HepG2 (cell line): ENCODE measurements around the gene NFKBIL1. TPM values are rescaled to one million over a fixed set of nuclear protein-coding genes. Genes with fewer than 3 reads are reported as not detected.

Experiments
- FOXC1 ChIP-seq: sonication (generic); formaldehyde crosslinking; IDR thresholded peaks from 2 replicates; pipeline ENCODE4 v1.8.0; 2022; ENCODE audit warnings: mild to moderate bottlenecking, missing genetic modification reagents, borderline replicate concordance
- FOXJ3 ChIP-seq: sonication (generic); formaldehyde crosslinking; IDR thresholded peaks from 2 replicates; pipeline ENCODE4 v1.4.0; 2020; ENCODE audit warnings: missing genetic modification reagents, mild to moderate bottlenecking, borderline replicate concordance
- FOXO1 ChIP-seq: sonication (generic); formaldehyde crosslinking; IDR thresholded peaks from 2 replicates; pipeline ENCODE4 v1.4.0; 2020; ENCODE audit warnings: missing genetic modification reagents
- HIVEP1 ChIP-seq: sonication (generic); formaldehyde crosslinking; IDR thresholded peaks from 2 replicates; pipeline ENCODE4 v1.4.0; 2020; ENCODE audit warnings: mild to moderate bottlenecking, missing genetic modification reagents
- HNRNPH1 ChIP-seq: fragments of 200-400 bp; formaldehyde crosslinking; optimal IDR thresholded peaks from 2 replicates; pipeline ENCODE3; 2017; ENCODE audit warnings: mild to moderate bottlenecking, low read depth, low read length
- KDM6A ChIP-seq: IDR thresholded peaks from 2 replicates; pipeline ENCODE4 v1.6.1; 2016; ENCODE audit warnings: low read depth
- NFKBIZ ChIP-seq: IDR thresholded peaks from 2 replicates; pipeline ENCODE4 v1.6.1; 2018; ENCODE audit warnings: missing genetic modification reagents, missing compliant biosample characterization
- NFYB ChIP-seq: sonication (generic); formaldehyde crosslinking; IDR thresholded peaks from 2 replicates; pipeline ENCODE4 v1.4.0; 2020; ENCODE audit warnings: missing genetic modification reagents
- SALL2 ChIP-seq: sonication (generic); formaldehyde crosslinking; IDR thresholded peaks from 2 replicates; pipeline ENCODE4 v1.8.1; 2023; ENCODE audit warnings: mild to moderate bottlenecking, missing genetic modification reagents, inconsistent platforms
- SP1 ChIP-seq, 2 experiments: fragments of 450-650 bp in 1 of 2; sonication (generic) in 1 of 2; formaldehyde crosslinking in 1 of 2; IDR thresholded peaks; 2 replicates each; pipeline versions ENCODE4 v1.4.0 to v1.6.1; 2016 to 2020; ENCODE audit warnings: missing genetic modification reagents in 1 of 2
- ZFAT ChIP-seq: sonication (generic); formaldehyde crosslinking; conservative IDR thresholded peaks from 2 replicates; pipeline ENCODE4 v1.8.1; 2023; ENCODE audit warnings: missing genetic modification reagents, inconsistent platforms
- ZKSCAN5 ChIP-seq: sonication (generic); formaldehyde crosslinking; IDR thresholded peaks from 2 replicates; pipeline ENCODE4 v1.5.1; 2020; ENCODE audit warnings: mild to moderate bottlenecking, missing genetic modification reagents
- ZNF326 ChIP-seq: sonication (generic); formaldehyde crosslinking; IDR thresholded peaks from 2 replicates; pipeline ENCODE4 v1.4.0; 2020; ENCODE audit warnings: missing genetic modification reagents, borderline replicate concordance
- ZNF383 ChIP-seq: sonication (generic); formaldehyde crosslinking; IDR thresholded peaks from 2 replicates; pipeline ENCODE4 v1.4.0; 2020; ENCODE audit warnings: missing genetic modification reagents, mild to moderate bottlenecking, borderline replicate concordance
- ZNF468 ChIP-seq: sonication (generic); formaldehyde crosslinking; IDR thresholded peaks from 2 replicates; pipeline ENCODE4 v1.8.0; 2022; ENCODE audit warnings: mild to moderate bottlenecking, moderate library complexity, missing genetic modification reagents
- ZNF614 ChIP-seq: IDR thresholded peaks from 2 replicates; pipeline ENCODE4 v1.6.1; 2018; ENCODE audit warnings: missing biosample characterization, missing genetic modification reagents, inconsistent platforms, borderline replicate concordance
- ZNF83 ChIP-seq: sonication (generic); formaldehyde crosslinking; IDR thresholded peaks from 2 replicates; pipeline ENCODE4 v1.4.0; 2020; ENCODE audit warnings: missing genetic modification reagents, mild to moderate bottlenecking, borderline replicate concordance
- polyA plus RNA-seq, 8 experiments: library from polyadenylated mRNA; depleted of rRNA in 3 of 8; stranded (reverse) in 7 of 8; unstranded in 1 of 8; fragments of >200 nt; fragmentation: Illumina TruSeq in 4 of 8; extraction: Trizol in 4 of 8; gene quantifications; 2 replicates each; pipeline versions ENCODE4 v1.2.1 to v1.2.3, GENCODE V29; 2011 to 2016; ENCODE audit warnings: low read depth in 4 of 8, missing spikeins in 1 of 8, mixed read lengths in 1 of 8; ENCODE audit not compliant: insufficient read depth in 1 of 8
- total RNA-seq, 5 experiments: library from RNA; depleted of rRNA; stranded (reverse); fragments of >200 nt; fragmentation: Illumina TruSeq; extraction: Trizol; gene quantifications; 2 replicates each; pipeline ENCODE4 v1.2.3, GENCODE V29; 2016; ENCODE audit warnings: low read depth in 1 of 5
- TF ChIP-seq, protein P1 (sequence below), 2 experiments: sonication (generic) in 1 of 2; formaldehyde crosslinking in 1 of 2; IDR thresholded peaks; 2 replicates each; pipeline versions ENCODE4 v1.5.1 to v1.6.1; 2011 to 2020; ENCODE audit warnings: borderline replicate concordance in 1 of 2, low read depth in 1 of 2, low read length in 1 of 2, mild to moderate bottlenecking in 1 of 2, missing genetic modification reagents in 1 of 2, moderate library complexity in 1 of 2
- TF ChIP-seq, protein P2 (sequence below): sonication (generic); formaldehyde crosslinking; IDR thresholded peaks from 2 replicates; pipeline ENCODE4 v1.4.0; 2020; ENCODE audit warnings: missing genetic modification reagents
- TF ChIP-seq, protein P3 (sequence below): sonication (generic); formaldehyde crosslinking; IDR thresholded peaks from 2 replicates; pipeline ENCODE4 v1.4.0; 2020; ENCODE audit warnings: missing genetic modification reagents, borderline replicate concordance
- TF ChIP-seq, protein P4 (sequence below): sonication (generic); formaldehyde crosslinking; IDR thresholded peaks from 2 replicates; pipeline ENCODE4 v1.8.1; 2022; ENCODE audit warnings: mild to moderate bottlenecking, missing genetic modification reagents

The NFKBIL1 gene
- total and polyA plus RNA-seq, 2 of the 13 experiments (the other 11 are each of a cell fraction or from before 2014, with no cell fraction given): 9.7 to 19.5 TPM

DNA sequence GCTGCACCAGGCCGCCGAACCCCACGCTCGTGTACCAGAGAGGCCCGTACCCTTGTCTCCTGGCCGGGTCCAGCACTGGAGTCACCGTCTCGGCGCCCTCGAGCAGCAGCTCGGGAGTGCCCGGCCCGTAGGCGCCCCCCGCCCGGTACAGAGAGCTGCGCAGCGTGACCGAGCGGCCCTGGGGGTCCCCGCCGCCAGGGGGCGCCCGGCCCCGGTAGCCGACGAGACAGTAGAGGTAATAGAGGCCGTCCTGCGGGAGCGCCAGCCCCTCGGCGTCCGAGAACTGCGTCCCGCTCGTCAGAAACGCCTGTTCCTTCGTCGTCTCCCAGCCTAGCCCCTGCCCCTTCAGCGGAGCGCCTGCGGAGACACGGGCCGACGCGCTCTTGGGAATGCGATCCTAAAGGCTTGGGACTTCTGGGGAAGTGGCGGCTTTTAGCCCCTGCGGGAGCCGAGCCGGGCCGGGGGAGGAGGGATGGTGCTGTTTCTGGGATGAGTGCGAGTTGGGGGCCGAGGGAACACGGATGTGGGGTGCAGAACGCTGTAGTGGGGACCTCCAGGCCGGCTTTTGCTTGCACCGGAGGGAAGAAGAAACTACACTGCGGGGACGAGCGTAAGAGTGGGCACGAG is 33.5 kb downstream of the NFKBIL1 start (continued):
- TF ChIP-seq, protein P1, sequence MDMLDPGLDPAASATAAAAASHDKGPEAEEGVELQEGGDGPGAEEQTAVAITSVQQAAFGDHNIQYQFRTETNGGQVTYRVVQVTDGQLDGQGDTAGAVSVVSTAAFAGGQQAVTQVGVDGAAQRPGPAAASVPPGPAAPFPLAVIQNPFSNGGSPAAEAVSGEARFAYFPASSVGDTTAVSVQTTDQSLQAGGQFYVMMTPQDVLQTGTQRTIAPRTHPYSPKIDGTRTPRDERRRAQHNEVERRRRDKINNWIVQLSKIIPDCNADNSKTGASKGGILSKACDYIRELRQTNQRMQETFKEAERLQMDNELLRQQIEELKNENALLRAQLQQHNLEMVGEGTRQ (IDR thresholded peaks at IDR 0.05; ENCODE audit: low read depth, low read length): no peak
- TF ChIP-seq, protein P1 (CRISPR knock-in tag; IDR thresholded peaks at IDR 0.05; ENCODE audit: borderline replicate concordance): no peak
- no peak for TF ChIP-seq NFKBIZ (CRISPR knock-in tag)
- TF ChIP-seq, protein P2, sequence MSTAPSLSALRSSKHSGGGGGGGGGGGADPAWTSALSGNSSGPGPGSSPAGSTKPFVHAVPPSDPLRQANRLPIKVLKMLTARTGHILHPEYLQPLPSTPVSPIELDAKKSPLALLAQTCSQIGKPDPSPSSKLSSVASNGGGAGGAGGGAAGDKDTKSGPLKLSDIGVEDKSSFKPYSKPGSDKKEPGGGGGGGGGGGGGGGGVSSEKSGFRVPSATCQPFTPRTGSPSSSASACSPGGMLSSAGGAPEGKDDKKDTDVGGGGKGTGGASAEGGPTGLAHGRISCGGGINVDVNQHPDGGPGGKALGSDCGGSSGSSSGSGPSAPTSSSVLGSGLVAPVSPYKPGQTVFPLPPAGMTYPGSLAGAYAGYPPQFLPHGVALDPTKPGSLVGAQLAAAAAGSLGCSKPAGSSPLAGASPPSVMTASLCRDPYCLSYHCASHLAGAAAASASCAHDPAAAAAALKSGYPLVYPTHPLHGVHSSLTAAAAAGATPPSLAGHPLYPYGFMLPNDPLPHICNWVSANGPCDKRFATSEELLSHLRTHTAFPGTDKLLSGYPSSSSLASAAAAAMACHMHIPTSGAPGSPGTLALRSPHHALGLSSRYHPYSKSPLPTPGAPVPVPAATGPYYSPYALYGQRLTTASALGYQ: no peak
- TF ChIP-seq ZNF83 (CRISPR knock-in tag): no peak
- peak; percentile 67 for TF ChIP-seq HIVEP1 (CRISPR knock-in tag)
- TF ChIP-seq HNRNPH1: no peak
- peak; percentile 81; the same call in 1 of the 2 replicates for TF ChIP-seq SALL2
- TF ChIP-seq FOXC1 (CRISPR knock-in tag): peak; percentile 94
- no peak for TF ChIP-seq KDM6A
- peak; percentile 56 for TF ChIP-seq FOXO1 (CRISPR knock-in tag)
- TF ChIP-seq, protein P3, sequence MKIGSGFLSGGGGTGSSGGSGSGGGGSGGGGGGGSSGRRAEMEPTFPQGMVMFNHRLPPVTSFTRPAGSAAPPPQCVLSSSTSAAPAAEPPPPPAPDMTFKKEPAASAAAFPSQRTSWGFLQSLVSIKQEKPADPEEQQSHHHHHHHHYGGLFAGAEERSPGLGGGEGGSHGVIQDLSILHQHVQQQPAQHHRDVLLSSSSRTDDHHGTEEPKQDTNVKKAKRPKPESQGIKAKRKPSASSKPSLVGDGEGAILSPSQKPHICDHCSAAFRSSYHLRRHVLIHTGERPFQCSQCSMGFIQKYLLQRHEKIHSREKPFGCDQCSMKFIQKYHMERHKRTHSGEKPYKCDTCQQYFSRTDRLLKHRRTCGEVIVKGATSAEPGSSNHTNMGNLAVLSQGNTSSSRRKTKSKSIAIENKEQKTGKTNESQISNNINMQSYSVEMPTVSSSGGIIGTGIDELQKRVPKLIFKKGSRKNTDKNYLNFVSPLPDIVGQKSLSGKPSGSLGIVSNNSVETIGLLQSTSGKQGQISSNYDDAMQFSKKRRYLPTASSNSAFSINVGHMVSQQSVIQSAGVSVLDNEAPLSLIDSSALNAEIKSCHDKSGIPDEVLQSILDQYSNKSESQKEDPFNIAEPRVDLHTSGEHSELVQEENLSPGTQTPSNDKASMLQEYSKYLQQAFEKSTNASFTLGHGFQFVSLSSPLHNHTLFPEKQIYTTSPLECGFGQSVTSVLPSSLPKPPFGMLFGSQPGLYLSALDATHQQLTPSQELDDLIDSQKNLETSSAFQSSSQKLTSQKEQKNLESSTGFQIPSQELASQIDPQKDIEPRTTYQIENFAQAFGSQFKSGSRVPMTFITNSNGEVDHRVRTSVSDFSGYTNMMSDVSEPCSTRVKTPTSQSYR (CRISPR knock-in tag): peak; percentile 15; the same call in 1 of the 2 replicates
- TF ChIP-seq ZKSCAN5 (CRISPR knock-in tag): no peak
- TF ChIP-seq NFYB: no peak
- no peak for TF ChIP-seq SP1 (IDR thresholded peaks at IDR 0.05)
- TF ChIP-seq SP1 (CRISPR knock-in tag; IDR thresholded peaks at IDR 0.05): no peak
- TF ChIP-seq ZNF614 (CRISPR knock-in tag): peak; percentile 89; the same call in 1 of the 2 replicates
- TF ChIP-seq ZNF468 (CRISPR knock-in tag): 0 out of 2 replicates have a peak, but pooled peaks have one; percentile 40
- 0 out of 2 replicates have a peak, but pooled peaks have one; percentile 63 for TF ChIP-seq ZNF326 (CRISPR knock-in tag)
- TF ChIP-seq ZFAT (CRISPR knock-in tag): no peak
- TF ChIP-seq FOXJ3 (CRISPR knock-in tag): 0 out of 2 replicates have a peak, but pooled peaks have one; percentile 23
- TF ChIP-seq, protein P4, sequence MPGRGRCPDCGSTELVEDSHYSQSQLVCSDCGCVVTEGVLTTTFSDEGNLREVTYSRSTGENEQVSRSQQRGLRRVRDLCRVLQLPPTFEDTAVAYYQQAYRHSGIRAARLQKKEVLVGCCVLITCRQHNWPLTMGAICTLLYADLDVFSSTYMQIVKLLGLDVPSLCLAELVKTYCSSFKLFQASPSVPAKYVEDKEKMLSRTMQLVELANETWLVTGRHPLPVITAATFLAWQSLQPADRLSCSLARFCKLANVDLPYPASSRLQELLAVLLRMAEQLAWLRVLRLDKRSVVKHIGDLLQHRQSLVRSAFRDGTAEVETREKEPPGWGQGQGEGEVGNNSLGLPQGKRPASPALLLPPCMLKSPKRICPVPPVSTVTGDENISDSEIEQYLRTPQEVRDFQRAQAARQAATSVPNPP (CRISPR knock-in tag): 0 out of 2 replicates have a peak, but pooled peaks have one; percentile 34
- no peak for TF ChIP-seq ZNF383 (CRISPR knock-in tag)
